Measurements from ENCODE around the gene OR56A1.
"Not testable (repeated sequence)": the region's sequence is repeated elsewhere in the genome, so short reads cannot be mapped to it uniquely, and the experiment has no call there.

Gene OR56A1, protein sequence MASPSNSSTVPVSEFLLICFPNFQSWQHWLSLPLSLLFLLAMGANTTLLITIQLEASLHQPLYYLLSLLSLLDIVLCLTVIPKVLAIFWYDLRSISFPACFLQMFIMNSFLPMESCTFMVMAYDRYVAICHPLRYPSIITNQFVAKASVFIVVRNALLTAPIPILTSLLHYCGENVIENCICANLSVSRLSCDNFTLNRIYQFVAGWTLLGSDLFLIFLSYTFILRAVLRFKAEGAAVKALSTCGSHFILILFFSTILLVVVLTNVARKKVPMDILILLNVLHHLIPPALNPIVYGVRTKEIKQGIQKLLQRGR

GRCh38 chr11:6030708-6031405, at the start of gene OR56A1:
Gene OR56A1, minus strand, starts transcription at chr11:6030758. Its CDS starts 3,066 bp downstream, at chr11:6027692.
- no peak for DNase-seq (ENCODE audit: low read depth in 3 of 3, low spot score in 1 of 3)

DNA sequence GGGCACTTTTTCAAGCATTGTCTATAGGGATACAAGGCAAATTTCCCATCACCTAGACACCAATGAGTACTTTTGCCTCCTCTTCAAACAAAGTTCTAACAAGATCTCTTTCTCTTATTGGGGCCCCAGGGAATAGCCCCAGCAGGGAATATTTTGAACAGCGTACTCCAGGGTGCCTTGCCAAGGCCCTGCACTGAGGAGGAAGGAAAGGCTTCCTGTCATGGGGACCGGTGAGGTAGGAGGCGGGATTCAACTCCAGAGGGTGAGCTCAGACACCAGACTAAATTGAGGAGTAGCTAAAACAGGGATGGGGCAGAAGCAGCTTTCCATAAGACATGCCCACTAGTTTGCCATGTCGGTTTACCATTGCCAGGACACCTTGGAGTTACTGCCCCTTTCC, 48.9 kb upstream of the OR56A1 start:
- DNase-seq (ENCODE audit: low read depth in 3 of 3, low spot score in 1 of 3), result no peak

- DNase-seq (ENCODE audit: low read depth in 3 of 3, low spot score in 1 of 3), result no peak
These were observed 47.2 kb upstream of the OR56A1 start for GRCh38 chr11:6077723-6078122.

DNA sequence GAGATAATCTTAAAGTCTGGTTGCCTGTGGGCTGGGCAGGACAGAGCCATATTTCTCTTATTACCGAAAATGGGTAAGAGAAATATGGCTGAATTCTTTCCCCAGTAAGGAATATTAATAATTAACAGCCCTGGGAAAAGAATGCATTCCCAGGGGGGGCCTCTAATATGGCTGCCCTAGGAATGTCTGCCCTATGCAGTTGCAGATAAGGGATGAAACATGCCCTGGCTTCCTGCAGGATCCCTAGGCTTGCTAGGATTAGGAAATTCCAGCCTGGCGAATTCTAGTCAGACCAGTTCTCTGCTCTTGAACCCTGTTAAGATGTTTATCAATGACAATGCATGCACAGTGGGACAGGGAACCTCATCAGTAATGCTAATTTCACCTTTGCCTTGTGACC, 45.9 kb upstream of the OR56A1 start:
- not testable (repeated sequence) for DNase-seq (ENCODE audit: low read depth in 3 of 3, low spot score in 1 of 3)

GRCh38 chr11:6067502-6067901, 36.9 kb upstream of the OR56A1 start:
- no peak for DNase-seq (ENCODE audit: low read depth in 3 of 3, low spot score in 1 of 3)

DNA sequence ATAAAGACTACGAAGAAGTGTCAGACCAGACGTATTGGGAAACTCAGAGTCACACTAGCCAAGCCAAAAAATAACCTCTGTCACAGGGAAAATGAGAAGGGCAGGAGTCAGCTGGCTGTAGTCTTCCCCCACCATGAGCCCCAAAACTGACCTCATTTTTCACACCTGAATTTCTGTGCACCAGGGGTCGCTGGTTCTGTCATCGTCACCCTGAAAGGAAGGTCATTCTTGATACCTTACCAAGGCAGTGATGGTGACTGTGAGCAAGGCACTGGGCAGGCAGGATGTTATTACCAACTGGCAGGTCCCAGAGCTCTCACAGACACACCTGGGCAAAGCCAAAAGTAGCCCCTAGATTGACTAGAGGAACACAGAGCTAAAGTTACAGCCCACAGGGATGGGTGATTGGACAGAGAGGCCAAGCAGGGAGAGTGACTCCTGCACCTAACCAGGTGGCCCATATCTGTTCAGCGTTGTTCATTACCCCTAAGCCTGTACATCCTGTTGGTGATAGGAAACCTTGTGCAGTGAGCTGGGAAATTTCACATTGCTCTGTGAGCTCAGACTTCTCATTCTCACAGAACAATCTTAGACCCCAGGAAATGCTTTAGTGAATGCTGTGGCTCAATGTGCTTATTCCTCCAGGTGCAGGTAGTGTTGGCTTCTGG, 32.3 kb upstream of the OR56A1 start:
- no peak for DNase-seq (ENCODE audit: low read depth in 3 of 3, low spot score in 1 of 3)

- DNase-seq (ENCODE audit: low read depth in 3 of 3, low spot score in 1 of 3), result no peak
These were observed 30.9 kb upstream of the OR56A1 start for GRCh38 chr11:6061475-6061874.

GRCh38 chr11:6057452-6057851, 26.9 kb upstream of the OR56A1 start:
- DNase-seq (ENCODE audit: low read depth in 3 of 3, low spot score in 1 of 3), result no peak

DNA sequence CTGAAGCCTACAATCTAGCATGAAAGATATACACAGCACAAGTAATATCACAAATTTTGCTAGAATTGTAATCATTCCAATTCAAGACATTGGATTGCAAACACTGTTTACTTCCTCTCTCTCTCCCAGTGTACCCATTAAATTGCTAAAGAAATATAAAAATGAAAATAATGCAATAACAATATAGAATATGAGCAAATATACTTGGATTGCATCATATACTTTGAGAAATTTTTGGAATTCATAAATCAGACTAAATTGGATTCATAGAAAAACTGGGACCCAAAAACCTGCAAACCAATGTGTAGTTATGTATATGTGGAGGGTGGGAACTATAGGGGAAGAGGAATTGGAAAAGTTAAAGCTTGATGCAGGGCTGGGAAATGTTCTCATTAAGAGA, 25.0 kb upstream of the OR56A1 start:
- DNase-seq (ENCODE audit: low read depth in 3 of 3, low spot score in 1 of 3), result no peak

- DNase-seq (ENCODE audit: low read depth in 3 of 3, low spot score in 1 of 3), result no peak
These were observed 21.8 kb upstream of the OR56A1 start for GRCh38 chr11:6052374-6052773.

DNA sequence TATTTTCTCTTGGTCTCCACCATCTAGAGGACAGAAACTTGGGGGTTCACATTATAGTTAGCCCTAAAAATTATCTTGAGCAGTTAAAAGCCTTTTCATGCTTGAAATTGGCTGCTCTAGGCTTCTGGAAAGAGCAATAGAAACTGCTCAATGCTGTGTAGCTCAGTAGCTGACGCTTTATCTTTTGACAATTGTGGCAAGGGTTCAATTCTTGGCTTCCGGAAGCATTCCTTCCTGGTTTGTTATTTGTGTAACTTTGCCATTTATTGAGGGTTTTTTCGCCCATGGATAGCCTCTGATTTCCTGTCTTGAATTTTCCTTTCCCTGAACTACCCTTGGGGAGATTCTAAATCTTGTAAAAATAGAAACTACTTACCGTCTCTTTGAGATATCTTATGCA, 10.3 kb upstream of the OR56A1 start:
- DNase-seq (ENCODE audit: low read depth in 3 of 3, low spot score in 1 of 3), result no peak

DNA sequence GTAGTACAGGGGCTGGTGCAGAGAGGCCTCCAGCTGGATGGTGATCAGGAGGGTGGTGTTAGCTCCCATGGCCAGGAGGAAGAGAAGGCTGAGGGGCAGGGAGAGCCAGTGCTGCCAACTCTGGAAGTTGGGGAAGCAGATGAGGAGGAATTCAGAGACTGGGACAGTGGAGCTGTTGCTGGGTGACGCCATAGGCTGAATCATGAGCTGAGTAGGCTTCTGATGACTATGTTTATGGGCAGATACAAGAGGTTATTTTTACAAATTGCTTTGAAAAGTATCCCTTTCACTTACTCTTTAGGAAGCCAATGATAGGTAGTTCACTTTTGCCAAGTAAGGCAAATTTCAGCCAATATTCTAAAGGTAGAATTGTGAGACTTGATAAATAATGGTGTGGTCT, 3.1 kb downstream of the OR56A1 start:
- DNase-seq (ENCODE audit: low read depth in 3 of 3, low spot score in 1 of 3), result no peak

- DNase-seq (ENCODE audit: low read depth in 3 of 3, low spot score in 1 of 3), result no peak
These were observed 5.5 kb downstream of the OR56A1 start for GRCh38 chr11:6025056-6025455.

DNA sequence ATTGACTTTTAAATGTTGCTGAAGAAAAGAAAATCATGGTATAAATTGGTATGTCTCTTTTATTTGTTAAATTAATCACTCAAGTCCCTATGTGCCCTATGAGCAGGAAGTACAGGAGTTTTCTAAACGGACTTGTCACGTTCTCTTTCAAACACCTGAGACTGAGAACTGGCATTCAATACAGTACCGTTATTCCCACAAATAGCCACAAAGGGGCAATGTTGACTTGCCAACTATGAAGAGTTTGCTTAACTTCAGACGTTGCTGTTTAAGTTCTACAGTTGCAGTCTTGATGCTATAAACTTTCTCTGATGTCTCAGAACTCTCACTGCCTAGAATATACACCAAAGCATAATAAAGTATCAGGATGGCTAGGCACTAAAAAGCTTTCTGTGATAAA, 7.6 kb downstream of the OR56A1 start:
- no peak for DNase-seq (ENCODE audit: low read depth in 3 of 3, low spot score in 1 of 3)

DNA sequence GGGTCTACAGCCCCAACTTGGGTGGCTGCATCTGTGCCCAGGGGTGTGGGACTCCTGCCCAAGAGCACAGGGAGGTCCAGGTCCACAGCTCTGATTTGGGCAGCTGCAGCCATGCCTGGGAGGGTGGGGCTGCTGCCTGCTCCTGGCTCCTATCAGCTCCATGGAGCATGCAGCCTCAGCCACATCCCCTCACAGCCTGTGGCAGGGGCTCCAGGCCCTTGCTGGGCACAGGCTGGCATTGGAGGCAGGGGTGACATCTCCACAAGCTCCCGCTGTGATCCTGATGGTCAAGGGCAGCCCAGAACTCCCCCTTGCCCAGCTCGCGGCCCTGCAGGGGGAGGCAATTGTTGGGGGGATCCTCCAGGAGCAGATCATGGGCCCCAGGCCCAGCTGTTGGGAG, 17.5 kb downstream of the OR56A1 start:
- DNase-seq (ENCODE audit: low read depth in 3 of 3, low spot score in 1 of 3), result no peak

DNA sequence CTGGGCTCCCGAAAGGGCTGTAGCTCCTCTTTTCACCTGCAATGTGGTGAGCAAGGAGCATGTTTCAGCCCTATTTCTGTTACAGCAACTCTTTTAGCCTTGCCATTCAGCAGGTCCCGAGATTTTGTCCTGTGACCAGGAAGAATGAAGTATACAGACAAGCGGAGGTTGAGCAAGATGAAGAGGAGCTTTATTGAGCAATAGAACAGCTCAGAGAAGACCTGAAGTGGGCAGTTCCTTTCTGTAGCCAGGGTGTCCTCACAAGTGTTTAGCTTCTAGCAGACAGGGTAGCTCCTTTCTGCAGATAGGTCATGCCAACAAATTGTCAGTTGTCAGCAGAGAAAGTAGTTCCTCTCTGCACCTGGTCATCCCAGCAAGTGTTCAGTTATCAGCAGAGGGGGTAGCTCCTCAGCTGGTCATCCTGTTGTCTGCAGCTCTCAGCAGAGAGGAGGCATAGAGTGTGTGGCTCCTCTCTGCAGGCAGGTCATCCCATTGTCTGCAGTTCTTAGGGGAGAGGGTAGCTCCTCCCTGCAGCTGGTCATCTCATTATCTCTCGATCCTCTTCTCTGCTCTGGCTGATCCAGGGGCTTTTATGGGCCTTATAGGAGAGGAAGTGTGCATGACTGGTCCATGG, 18.4 kb downstream of the OR56A1 start:
- no peak for DNase-seq (ENCODE audit: low read depth in 3 of 3, low spot score in 1 of 3)

DNA sequence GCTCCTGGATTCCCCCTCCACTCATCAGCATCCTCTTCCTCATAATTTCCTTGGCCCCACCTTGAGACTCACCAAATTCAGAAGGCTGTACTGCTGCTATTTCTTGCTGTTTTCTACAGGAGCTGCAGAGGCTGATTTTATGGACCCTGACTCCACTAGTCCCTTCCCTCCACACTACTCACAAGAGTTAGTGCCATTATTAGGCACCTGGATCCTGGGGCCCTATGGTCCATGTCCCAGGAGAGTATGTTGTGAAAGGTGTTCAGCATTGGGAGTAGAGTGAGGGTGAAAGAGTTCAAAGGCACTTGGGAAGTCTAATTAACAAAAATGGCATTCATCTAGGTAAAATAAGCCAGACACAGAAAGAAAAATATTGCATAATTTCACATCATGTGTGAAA, 23.7 kb downstream of the OR56A1 start, which contains the start of gene OR56A4:
OR56A4 (minus strand) TSS at position 101 of the 400 bp plus-strand sequence. CDS start 3,954 bp downstream, outside the sequence.
- DNase-seq (ENCODE audit: low read depth in 3 of 3, low spot score in 1 of 3), result no peak

- DNase-seq (ENCODE audit: low read depth in 3 of 3, low spot score in 1 of 3), result no peak
These were observed 24.2 kb downstream of the OR56A1 start for GRCh38 chr11:6006395-6006794.

DNA sequence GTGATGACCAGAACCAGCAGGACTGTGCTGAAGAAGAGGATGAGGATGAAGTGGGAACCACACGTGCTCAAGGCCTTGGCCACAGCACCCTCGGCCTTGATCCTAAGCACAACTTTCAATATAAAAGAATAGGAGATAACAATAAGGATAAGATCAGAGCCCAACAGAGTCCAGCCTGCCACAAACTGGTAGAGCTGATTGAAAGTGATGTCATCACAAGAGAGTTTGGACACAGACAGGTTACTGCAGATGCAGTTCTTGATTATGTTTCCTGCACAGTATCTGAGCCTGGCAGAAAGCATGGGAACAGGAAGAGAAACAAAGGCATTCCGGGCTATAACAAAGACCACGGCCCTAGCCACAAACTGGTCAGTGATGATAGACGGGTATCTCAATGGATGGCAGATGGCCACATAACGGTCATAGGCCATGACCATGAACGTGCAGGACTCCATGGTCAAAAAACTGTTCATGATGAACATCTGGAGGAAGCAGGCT, 28.3 kb downstream of the OR56A1 start:
- no peak for DNase-seq (ENCODE audit: low read depth in 3 of 3, low spot score in 1 of 3)

DNA sequence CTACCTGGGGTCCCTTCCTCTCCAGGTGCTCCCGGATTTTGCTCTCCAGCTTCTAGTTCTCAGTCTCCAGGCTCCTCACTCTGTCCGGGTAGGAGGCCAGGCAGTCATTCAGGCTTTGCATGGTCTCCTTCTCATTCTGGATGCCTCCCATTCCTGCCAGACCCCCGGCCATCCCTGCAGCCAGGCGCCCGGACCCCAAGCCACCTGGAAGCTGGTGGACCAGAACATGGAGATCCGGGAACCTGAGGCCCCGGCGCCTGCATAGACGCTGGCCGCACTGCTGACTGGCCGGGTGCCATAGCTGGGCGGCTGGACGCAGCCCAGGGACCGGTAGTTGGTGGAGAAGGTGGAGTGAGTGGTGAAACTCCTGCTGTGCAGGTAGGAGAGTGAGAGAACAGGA, 35.8 kb downstream of the OR56A1 start:
- no peak for DNase-seq (ENCODE audit: low read depth in 3 of 3, low spot score in 1 of 3)

DNA sequence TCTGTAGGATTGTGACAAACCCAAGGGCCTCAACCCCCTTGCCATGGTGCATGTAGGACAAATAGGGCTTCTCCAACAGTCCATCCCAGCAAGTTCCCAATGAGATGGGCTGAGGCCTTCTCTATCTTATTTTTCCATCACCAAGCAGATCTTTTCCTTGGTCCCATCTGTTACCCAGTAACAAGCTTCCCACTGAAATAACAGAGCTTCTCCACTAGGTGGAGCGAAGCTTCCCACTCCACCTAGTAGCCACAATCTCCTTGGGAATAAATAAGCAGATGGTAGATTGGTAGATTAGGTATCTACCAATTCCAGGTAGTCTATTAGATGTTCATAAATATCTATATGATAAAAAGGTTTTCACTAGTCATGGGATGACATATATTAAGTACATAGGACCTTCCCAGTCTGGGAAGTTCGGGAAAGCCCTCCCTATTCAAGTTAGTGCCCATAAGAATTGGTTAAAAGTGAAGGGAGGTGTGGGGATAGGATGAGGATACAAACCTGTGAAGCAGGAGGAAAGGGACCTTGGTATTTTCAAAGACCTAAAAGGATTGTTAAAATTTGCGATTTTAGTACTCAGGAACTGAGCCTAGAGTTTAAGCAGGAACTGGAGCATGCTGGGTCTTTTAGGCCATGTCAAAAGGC, 37.8 kb downstream of the OR56A1 start:
- no peak for DNase-seq (ENCODE audit: low read depth in 3 of 3, low spot score in 1 of 3)
